PC-9 (cell line): ENCODE measurements around the gene SH3RF1. TPM values are rescaled to one million over a fixed set of nuclear protein-coding genes. Genes with fewer than 3 reads are reported as not detected.
"Not testable (repeated sequence)": the region's sequence is repeated elsewhere in the genome, so short reads cannot be mapped to it uniquely, and the experiment has no call there.

Experiments
- BruUV-seq: library from RNA; stranded (reverse); fragments of 400-500 nt; replicated peaks from 2 replicates; lab custom pipeline; 2021; lab: Mats Ljungman, UMichigan
- CTCF ChIA-PET: fragments of 300-600 bp; sonication (Branson Sonifier 250); formaldehyde crosslinking; loops from one replicate; lab custom pipeline; 2022; ENCODE audit warnings: antibody characterized with exemption; lab: Charles Lee
- POLR2A ChIA-PET: fragments of 300-600 bp; sonication (Branson Sonifier 250); formaldehyde crosslinking; loops from one replicate; lab custom pipeline; 2022; ENCODE audit warnings: antibody characterized with exemption; ENCODE audit not compliant: unreplicated experiment; lab: Charles Lee
- DNase-seq, 2 experiments: peaks; one replicate each; pipeline versions ENCODE4 v3.0.0 to v3.0.0-alpha.2; 2015 to 2022; ENCODE audit warnings: mixed read lengths in 1 of 2
- H2AFZ ChIP-seq: fragments of 200-600 bp; sonication (generic); 2 replicates; pipeline ENCODE4 v1.8.1; 2017; ENCODE audit warnings: antibody characterized with exemption
- H3F3A ChIP-seq: fragments of 200-600 bp; sonication (generic); 2 replicates; pipeline ENCODE4 v1.8.1; 2017; ENCODE audit warnings: antibody characterized with exemption, mild to moderate bottlenecking, low read depth; ENCODE audit not compliant: insufficient read depth
- H3K27ac ChIP-seq: fragments of 200-600 bp; sonication (generic); 2 replicates; pipeline ENCODE4 v1.6.1; 2016; ENCODE audit warnings: mixed run types
- H3K27me3 ChIP-seq: fragments of 200-600 bp; sonication (generic); 2 replicates; pipeline ENCODE4 v1.6.1; 2016; ENCODE audit warnings: low read depth, mixed run types; ENCODE audit not compliant: insufficient read depth
- H3K36me3 ChIP-seq: fragments of 200-600 bp; sonication (generic); 2 replicates; pipeline ENCODE4 v1.6.1; 2016; ENCODE audit warnings: low read depth, mixed run types
- H3K4me1 ChIP-seq: fragments of 200-600 bp; sonication (generic); replicated peaks from 2 replicates; pipeline ENCODE4 v1.6.1; 2016; ENCODE audit warnings: mixed run types; ENCODE audit not compliant: insufficient read depth
- H3K4me2 ChIP-seq: fragments of 200-600 bp; sonication (generic); 2 replicates; pipeline ENCODE4 v1.6.1; 2017; ENCODE audit warnings: mixed run types
- H3K4me3 ChIP-seq: fragments of 200-600 bp; sonication (generic); 2 replicates; pipeline ENCODE4 v1.6.1; 2016; ENCODE audit warnings: mixed run types
- H3K79me2 ChIP-seq: fragments of 200-600 bp; sonication (generic); 2 replicates; pipeline ENCODE4 v1.6.1; 2017; ENCODE audit warnings: low read depth, mixed run types
- H3K9me2 ChIP-seq: fragments of 200-600 bp; sonication (generic); 2 replicates; pipeline ENCODE4 v1.8.1; 2017; ENCODE audit warnings: mild to moderate bottlenecking; ENCODE audit not compliant: insufficient read depth
- H3K9me3 ChIP-seq: fragments of 200-600 bp; sonication (generic); 2 replicates; pipeline ENCODE4 v1.8.1; 2016; ENCODE audit warnings: low read depth; ENCODE audit not compliant: insufficient read depth
- H4K20me1 ChIP-seq: fragments of 200-600 bp; sonication (generic); 2 replicates; pipeline ENCODE4 v1.8.1; 2017; ENCODE audit not compliant: insufficient read depth
- EZH2 ChIP-seq: fragments of 200-600 bp; sonication (generic); IDR thresholded peaks from 2 replicates; pipeline ENCODE4 v1.8.0; 2017; ENCODE audit warnings: antibody characterized with exemption, low read depth
- intact Hi-C: fragments of 100-400 bp; cut with micrococcal nuclease; formaldehyde crosslinking; loops from one replicate; pipeline ENCODE4 v1.10.0; 2022; ENCODE audit not compliant: unreplicated experiment
- total RNA-seq: library from RNA; stranded (reverse); gene quantifications from 2 replicates; pipeline ENCODE4 v1.2.3, GENCODE V29; 2021
- TF ChIP-seq, protein P1 (sequence below): fragments of 200-600 bp; sonication (generic); conservative IDR thresholded peaks from 2 replicates; pipeline ENCODE4 v1.6.1; 2017; ENCODE audit warnings: mixed run types, antibody characterized with exemption, mild to moderate bottlenecking, moderate library complexity

The SH3RF1 gene
- total RNA-seq, 1 experiment from 2014 or later, result 26.4 TPM

DNA sequence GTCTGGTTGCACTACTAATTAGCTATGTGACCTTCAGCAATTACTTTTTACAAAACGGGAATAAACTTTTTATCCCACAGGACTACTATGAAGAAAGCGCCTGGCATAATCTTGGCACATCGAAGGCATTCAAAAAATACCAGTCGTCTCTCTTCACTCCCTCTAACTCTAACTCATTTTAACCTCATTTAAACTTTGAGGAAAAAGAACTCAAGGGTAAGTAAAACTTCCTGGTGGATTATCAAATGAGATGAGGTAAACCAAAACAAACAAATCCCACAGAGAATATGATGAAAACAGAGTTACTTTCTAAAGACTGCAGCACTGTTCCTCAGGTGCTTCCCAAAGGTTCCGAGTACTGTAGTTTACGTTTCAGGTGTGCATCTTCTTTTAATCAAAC is 66.9 kb downstream of the SH3RF1 start:
- H3K27ac ChIP-seq, result no peak overlapping the region
- H3K79me2 ChIP-seq, result peaks cover 37% of the 10 kb centered on the region
- TF ChIP-seq, protein P1, sequence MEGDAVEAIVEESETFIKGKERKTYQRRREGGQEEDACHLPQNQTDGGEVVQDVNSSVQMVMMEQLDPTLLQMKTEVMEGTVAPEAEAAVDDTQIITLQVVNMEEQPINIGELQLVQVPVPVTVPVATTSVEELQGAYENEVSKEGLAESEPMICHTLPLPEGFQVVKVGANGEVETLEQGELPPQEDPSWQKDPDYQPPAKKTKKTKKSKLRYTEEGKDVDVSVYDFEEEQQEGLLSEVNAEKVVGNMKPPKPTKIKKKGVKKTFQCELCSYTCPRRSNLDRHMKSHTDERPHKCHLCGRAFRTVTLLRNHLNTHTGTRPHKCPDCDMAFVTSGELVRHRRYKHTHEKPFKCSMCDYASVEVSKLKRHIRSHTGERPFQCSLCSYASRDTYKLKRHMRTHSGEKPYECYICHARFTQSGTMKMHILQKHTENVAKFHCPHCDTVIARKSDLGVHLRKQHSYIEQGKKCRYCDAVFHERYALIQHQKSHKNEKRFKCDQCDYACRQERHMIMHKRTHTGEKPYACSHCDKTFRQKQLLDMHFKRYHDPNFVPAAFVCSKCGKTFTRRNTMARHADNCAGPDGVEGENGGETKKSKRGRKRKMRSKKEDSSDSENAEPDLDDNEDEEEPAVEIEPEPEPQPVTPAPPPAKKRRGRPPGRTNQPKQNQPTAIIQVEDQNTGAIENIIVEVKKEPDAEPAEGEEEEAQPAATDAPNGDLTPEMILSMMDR, result no peak
- TF ChIP-seq EZH2, result no peak
- no peaks in the 10 kb centered on the region for H3F3A ChIP-seq
- no peak overlapping the region for H2AFZ ChIP-seq
- no peak overlapping the region for H3K4me2 ChIP-seq
- H3K4me3 ChIP-seq, result no peak overlapping the region
- POLR2A ChIA-PET, result no interaction called here
- no peaks in the 10 kb centered on the region for H3K9me2 ChIP-seq
- H4K20me1 ChIP-seq, result no peaks in the 10 kb centered on the region
- H3K9me3 ChIP-seq, result no peaks in the 10 kb centered on the region
- CTCF ChIA-PET, result no interaction called here
- 0 out of 2 replicates have a peak, but pooled peaks cover 3% of the 10 kb centered on the region for H3K36me3 ChIP-seq
- BruUV-seq, result no TSS peak
- intact Hi-C loops, result no loop called here
- peaks cover 26% of the 10 kb centered on the region for H3K4me1 ChIP-seq
- H3K27me3 ChIP-seq, result no peaks in the 10 kb centered on the region
- no peak for DNase-seq

DNA sequence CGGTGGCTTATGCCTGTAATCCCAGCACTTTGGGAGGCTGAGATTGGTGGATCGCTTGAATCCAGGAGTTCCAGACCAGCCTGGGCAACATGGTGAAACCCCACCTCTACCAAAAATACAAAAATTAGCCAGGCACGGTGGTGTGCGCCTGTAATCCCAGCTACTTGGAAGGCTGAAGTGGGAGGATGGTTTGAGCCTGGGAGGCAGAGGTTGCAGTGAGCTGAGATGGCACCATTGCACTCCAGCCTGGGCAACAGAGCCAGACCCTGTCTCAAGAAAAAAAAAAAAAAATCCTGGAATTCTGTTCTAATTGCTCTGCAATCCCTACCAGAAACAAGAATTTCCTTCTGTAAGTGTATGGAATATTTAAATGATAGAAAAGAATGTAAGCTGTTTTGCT is 67.5 kb downstream of the SH3RF1 start:
- H3K27ac ChIP-seq, H3F3A ChIP-seq, H3K4me2 ChIP-seq, intact Hi-C loops, CTCF ChIA-PET, H2AFZ ChIP-seq, H3K9me2 ChIP-seq, H3K4me3 ChIP-seq, H3K9me3 ChIP-seq, BruUV-seq, POLR2A ChIA-PET, DNase-seq, H4K20me1 ChIP-seq, H3K36me3 ChIP-seq, H3K27me3 ChIP-seq: not testable (repeated sequence)
- peaks cover 26% of the 10 kb centered on the region for H3K4me1 ChIP-seq
- H3K79me2 ChIP-seq, result peaks cover 40% of the 10 kb centered on the region

DNA sequence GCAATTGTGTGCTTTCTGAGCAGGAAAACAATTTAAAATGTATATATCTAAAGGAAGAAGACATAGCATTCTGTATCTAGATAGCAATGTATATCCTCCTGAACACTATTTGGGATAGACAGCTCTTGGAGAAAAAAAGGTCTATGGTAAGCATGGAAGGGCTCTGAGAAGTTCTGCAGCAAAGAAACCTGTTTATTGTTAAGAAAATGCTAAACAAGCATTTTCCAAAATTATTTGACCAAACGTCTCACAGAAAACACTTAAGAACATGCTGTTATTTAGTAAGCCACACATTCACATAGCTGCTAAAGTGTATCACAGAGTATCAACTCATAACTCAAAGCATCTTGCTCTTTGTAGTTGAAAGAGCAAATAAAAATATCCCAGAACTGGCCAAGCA is 67.9 kb downstream of the SH3RF1 start:
- Histone ChIP-seq H3K9me3 (no peaks in the 10 kb centered on the region), H3K79me2 (peaks cover 41% of the 10 kb centered on the region), H3K9me2 (no peaks in the 10 kb centered on the region), H3K36me3 (0 out of 2 replicates have a peak, but pooled peaks cover 3% of the 10 kb centered on the region), H3K4me1 (peaks cover 26% of the 10 kb centered on the region), H3F3A (no peaks in the 10 kb centered on the region), H3K4me2 (no peak overlapping the region), H4K20me1 (no peaks in the 10 kb centered on the region), H3K27me3 (no peaks in the 10 kb centered on the region), H2AFZ (no peak overlapping the region), H3K4me3 (no peak overlapping the region), H3K27ac (no peak overlapping the region)
- DNase-seq, result no peak
- intact Hi-C loops, result no loop called here
- no TSS peak for BruUV-seq
- TF ChIP-seq, protein P1, result no peak
- TF ChIP-seq EZH2, result no peak
- CTCF ChIA-PET, result no interaction called here
- POLR2A ChIA-PET, result no interaction called here

DNA sequence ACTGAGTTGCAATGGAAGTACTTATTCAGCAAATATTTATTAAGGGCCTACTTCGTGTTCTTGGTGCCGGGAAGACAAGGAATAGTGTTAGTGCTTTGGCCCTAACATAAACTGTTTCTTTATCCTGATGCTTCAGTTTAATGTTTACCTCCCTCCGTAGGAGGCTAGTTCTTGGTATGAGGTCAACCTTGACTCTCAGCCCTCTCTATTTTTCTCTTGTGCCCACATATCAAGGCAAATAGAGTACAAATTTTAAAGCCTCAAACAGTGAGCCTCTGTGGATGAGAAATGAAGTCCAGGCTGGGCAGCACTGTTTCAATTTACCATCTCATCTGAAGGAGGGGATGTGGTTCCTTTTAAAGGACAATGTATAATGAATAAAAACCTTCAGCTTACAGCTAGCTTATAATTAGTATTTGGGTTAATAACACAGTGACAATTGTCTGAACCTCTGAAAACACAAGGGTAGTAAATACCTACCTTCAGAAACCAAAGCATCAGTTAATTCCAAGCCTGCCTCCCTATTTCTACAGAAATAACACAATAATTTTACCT is 68.5 kb downstream of the SH3RF1 start:
- no peaks in the 10 kb centered on the region for H4K20me1 ChIP-seq
- intact Hi-C loops, result no loop called here
- no peak overlapping the region for H2AFZ ChIP-seq
- H3K4me3 ChIP-seq, result no peak overlapping the region
- 0 out of 2 replicates have a peak, but pooled peaks cover 3% of the 10 kb centered on the region for H3K36me3 ChIP-seq
- TF ChIP-seq, protein P1, result no peak
- no peak for TF ChIP-seq EZH2
- H3K9me2 ChIP-seq, result no peaks in the 10 kb centered on the region
- H3F3A ChIP-seq, result no peaks in the 10 kb centered on the region
- ChIA-PET POLR2A (no interaction called here), CTCF (no interaction called here)
- no peaks in the 10 kb centered on the region for H3K27me3 ChIP-seq
- no peak overlapping the region for H3K4me2 ChIP-seq
- H3K9me3 ChIP-seq, result no peaks in the 10 kb centered on the region
- H3K27ac ChIP-seq, result no peak overlapping the region
- peaks cover 26% of the 10 kb centered on the region for H3K4me1 ChIP-seq
- DNase-seq, result no peak
- BruUV-seq, result no TSS peak
- peaks cover 43% of the 10 kb centered on the region for H3K79me2 ChIP-seq
